ENCODE results near the gene TMEM235. TPM values are rescaled to one million over a fixed set of nuclear protein-coding genes. Genes with fewer than 3 reads are reported as not detected.

Gene TMEM235
- total and polyA plus RNA-seq, 9 of the 15 experiments (the other 6 are each of a cell fraction or from before 2014, with no cell fraction given), result not detected

- TF ChIP-seq, protein P1, sequence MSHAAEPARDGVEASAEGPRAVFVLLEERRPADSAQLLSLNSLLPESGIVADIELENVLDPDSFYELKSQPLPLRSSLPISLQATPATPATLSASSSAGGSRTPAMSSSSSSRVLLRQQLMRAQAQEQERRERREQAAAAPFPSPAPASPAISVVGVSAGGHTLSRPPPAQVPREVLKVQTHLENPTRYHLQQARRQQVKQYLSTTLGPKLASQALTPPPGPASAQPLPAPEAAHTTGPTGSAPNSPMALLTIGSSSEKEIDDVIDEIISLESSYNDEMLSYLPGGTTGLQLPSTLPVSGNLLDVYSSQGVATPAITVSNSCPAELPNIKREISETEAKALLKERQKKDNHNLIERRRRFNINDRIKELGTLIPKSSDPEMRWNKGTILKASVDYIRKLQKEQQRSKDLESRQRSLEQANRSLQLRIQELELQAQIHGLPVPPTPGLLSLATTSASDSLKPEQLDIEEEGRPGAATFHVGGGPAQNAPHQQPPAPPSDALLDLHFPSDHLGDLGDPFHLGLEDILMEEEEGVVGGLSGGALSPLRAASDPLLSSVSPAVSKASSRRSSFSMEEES (CRISPR knock-in tag; IDR thresholded peaks at IDR 0.05), result no peak
- TF ChIP-seq BRD4 (IDR thresholded peaks at IDR 0.05), result no peak
- peak; percentile 76; the same call in 1 of the 2 replicates for TF ChIP-seq ZBTB49 (CRISPR knock-in tag; IDR thresholded peaks at IDR 0.05; ENCODE audit: borderline replicate concordance)
- TF ChIP-seq, protein P2, sequence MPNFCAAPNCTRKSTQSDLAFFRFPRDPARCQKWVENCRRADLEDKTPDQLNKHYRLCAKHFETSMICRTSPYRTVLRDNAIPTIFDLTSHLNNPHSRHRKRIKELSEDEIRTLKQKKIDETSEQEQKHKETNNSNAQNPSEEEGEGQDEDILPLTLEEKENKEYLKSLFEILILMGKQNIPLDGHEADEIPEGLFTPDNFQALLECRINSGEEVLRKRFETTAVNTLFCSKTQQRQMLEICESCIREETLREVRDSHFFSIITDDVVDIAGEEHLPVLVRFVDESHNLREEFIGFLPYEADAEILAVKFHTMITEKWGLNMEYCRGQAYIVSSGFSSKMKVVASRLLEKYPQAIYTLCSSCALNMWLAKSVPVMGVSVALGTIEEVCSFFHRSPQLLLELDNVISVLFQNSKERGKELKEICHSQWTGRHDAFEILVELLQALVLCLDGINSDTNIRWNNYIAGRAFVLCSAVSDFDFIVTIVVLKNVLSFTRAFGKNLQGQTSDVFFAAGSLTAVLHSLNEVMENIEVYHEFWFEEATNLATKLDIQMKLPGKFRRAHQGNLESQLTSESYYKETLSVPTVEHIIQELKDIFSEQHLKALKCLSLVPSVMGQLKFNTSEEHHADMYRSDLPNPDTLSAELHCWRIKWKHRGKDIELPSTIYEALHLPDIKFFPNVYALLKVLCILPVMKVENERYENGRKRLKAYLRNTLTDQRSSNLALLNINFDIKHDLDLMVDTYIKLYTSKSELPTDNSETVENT (CRISPR knock-in tag; IDR thresholded peaks at IDR 0.05), result peak; percentile 53; the same call in 1 of the 2 replicates
- peak; percentile 53; the same call in 1 of the 2 replicates for TF ChIP-seq USF2 (CRISPR knock-in tag; IDR thresholded peaks at IDR 0.05)
- no peak for TF ChIP-seq DPF2 (IDR thresholded peaks at IDR 0.05)
- TF ChIP-seq ZBTB7A (IDR thresholded peaks at IDR 0.05; ENCODE audit: borderline replicate concordance, control insufficient read depth, low read depth, low read length), result peak; percentile 53; the same call in 1 of the 2 replicates
- no peak for TF ChIP-seq HNRNPH1 (optimal IDR thresholded peaks at IDR 0.05; ENCODE audit: low read depth, low read length)
- TF ChIP-seq KDM2B (CRISPR knock-in tag; IDR thresholded peaks at IDR 0.05), result no peak
- TF ChIP-seq, protein P3, sequence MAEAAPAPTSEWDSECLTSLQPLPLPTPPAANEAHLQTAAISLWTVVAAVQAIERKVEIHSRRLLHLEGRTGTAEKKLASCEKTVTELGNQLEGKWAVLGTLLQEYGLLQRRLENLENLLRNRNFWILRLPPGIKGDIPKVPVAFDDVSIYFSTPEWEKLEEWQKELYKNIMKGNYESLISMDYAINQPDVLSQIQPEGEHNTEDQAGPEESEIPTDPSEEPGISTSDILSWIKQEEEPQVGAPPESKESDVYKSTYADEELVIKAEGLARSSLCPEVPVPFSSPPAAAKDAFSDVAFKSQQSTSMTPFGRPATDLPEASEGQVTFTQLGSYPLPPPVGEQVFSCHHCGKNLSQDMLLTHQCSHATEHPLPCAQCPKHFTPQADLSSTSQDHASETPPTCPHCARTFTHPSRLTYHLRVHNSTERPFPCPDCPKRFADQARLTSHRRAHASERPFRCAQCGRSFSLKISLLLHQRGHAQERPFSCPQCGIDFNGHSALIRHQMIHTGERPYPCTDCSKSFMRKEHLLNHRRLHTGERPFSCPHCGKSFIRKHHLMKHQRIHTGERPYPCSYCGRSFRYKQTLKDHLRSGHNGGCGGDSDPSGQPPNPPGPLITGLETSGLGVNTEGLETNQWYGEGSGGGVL (CRISPR knock-in tag; IDR thresholded peaks at IDR 0.05), result no peak
- no peak for TF ChIP-seq BCLAF1 (IDR thresholded peaks at IDR 0.05; ENCODE audit: borderline replicate concordance in 1 of 2, control insufficient read depth in 1 of 2, low read depth in 2 of 2, low read length in 1 of 2)
Observed at GRCh38 chr17:78186692-78187595, 44.5 kb upstream of the TMEM235 start, which contains the start of the genes AFMID and TK1 (continued).
